HG03342 (cell line): Measurements from ENCODE around the gene GALNT9.

ENCODE experiments used
- ATAC-seq: cut with Tn5 transposase; IDR thresholded peaks from one replicate; pipeline ENCODE4 v1.9.1; 2021; ENCODE audit warnings: mild to moderate bottlenecking, moderate library complexity; ENCODE audit not compliant: unreplicated experiment

The GALNT9 gene

DNA sequence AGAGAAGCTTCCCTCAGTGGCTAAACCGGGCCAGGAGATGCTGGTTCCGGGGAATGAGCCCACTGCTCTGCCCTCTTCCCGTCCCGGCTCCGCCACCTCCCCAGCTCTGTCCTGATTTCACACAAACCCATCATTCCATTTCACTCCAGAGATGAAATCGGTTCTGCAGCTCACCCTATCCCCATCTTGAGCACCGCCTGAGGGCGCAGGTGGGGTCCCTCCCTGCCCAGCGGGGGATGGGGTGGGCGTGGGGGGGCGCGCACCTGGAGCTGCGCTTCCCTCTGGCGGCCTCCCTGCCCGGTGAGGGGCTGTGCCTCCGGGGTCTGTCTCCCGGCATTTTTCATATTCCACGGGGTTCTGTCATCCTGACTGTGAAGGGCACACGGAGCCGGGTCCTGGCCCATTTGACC, 140.5 kb downstream of the GALNT9 start:
- ATAC-seq: no peak

- no peak for ATAC-seq
These were observed 140.9 kb downstream of the GALNT9 start for GRCh38 chr12:132188451-132188901.

DNA sequence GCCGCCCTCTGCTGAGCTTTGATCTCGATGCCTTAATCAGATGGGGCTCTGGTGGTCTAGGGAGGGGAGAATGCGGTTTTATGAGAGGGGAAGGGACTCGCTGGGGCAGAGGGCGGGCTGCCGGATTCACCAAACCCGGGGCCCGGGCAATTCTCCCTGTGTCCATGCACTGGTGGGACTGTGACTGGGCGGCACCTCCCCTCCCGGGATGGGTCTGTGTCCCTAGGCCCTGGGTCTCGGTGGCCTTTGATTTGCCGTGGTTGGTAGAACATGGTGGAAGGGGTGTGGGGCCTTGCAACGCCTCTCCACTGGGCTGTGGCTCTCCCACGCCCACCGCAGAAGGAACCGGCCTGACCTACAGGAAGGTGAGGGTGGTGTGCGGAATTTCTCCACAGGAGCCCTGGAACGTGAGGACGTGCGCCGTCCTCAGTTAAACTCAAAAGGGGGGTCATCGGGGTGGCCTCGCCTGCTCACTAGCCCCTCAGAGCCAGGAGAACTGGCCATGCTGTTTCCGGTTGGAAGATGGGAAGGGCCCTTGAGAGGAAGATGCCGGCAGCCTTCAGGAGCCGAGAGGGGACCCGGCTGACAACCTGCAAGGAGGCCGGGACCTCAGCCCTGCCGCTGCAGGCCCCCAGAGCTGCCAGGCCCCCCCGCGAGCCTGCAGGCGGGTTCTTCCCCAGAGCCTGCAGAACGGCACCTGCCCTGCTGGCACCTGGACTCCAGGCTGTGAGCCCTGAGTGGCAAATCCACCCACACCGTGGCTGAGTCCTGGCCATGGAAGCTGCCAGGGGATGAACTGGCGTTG, 141.5 kb downstream of the GALNT9 start:
- ATAC-seq: no peak

DNA sequence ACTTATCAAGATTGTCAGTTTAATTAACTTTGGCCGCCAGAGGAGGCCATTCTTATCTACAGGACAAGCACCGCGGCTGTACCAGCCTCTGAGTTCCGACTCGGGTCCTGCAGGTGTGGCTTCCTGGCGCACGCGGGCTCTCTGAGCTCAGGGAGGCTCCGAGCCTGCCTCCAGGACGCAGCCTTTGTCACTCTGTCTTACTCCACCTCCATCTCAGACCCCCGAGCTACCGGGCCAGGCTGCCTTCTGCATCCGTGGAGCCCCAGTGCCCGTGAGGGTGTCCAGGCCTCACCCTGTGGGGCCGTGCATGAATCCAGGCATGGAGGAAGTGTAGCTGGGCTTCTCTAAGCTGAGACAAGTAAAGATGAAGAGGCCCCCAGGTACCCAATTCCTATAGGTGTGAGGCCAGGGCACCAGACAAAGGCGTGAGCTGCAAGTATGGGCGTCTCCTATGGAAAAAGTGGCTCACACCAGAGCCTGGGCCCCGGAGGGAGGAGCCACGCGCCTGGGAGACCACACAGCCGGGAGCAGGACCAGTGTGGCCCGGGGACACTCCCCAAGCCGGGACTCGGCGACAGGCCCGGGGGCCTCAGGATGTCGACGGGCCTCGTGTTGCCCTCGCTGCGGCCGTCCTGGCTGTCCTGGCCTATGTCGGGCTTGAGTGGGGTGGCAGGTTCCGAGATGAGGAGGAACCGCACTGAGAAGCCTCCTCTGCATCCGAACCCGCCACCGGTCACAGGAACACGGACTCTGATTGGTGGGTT, 142.3 kb downstream of the GALNT9 start:
- ATAC-seq: no peak

- no peak for ATAC-seq
These were observed 143.1 kb downstream of the GALNT9 start for GRCh38 chr12:132186208-132186856.

DNA sequence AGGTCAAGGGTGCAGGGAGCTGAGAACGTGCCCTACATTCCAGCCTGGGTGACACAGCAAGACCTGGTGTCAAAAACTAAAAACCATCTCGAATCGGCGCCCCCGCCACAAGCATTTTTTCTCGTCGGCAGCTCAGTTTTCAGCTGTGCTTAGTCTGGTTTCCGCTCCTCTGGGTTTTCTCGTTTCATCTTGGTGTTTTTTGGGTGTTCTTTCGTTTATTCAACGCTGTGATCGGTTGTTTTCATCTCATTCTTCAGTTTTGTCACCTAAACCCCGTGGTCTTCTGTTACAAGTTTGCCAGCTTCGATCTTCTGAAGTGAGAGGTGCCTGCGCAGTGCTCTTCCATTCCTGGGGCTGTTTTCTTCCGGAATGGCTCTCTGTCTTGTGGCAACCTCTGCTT, 143.7 kb downstream of the GALNT9 start:
- ATAC-seq: no peak

DNA sequence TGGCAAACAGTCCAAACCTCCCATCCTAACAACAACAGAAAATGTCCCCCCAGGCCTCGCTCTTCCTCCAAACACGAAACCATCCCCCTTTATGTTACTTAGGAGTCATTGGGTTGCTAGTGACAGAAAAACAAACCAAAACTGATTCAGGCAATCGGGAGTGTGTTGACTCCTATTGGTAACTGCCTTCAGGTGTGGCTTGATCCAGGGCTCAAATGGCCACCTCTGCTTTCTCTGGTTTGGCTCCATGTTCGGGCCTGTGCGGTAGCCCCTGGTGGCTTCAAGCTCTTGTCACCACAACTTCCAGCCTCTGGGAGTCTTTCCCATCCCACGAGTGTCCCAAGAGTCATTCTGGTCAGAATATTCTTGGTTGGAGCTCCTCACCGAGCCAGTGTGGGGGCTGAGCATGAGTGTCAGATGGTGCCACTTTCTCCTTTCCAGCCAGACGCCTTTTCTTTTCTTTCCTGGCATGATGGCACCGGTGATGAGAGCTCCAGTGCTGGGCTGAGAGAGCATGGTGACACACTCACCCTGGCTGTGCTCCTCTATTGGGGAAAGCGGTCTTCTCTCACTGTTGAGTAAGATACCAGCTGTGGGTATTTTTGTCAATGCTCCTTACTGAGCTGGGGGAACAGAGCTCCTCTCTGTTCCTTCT, 146.6 kb downstream of the GALNT9 start:
- ATAC-seq: no peak

GRCh38 chr12:132182206-132182710, 147.1 kb downstream of the GALNT9 start:
- ATAC-seq: no peak

GRCh38 chr12:132181570-132182200, 147.7 kb downstream of the GALNT9 start:
- ATAC-seq: no peak

- ATAC-seq: no peak
These were observed 148.5 kb downstream of the GALNT9 start for GRCh38 chr12:132180648-132181546.

- ATAC-seq: no peak
These were observed 149.7 kb downstream of the GALNT9 start for GRCh38 chr12:132179431-132180362.

DNA sequence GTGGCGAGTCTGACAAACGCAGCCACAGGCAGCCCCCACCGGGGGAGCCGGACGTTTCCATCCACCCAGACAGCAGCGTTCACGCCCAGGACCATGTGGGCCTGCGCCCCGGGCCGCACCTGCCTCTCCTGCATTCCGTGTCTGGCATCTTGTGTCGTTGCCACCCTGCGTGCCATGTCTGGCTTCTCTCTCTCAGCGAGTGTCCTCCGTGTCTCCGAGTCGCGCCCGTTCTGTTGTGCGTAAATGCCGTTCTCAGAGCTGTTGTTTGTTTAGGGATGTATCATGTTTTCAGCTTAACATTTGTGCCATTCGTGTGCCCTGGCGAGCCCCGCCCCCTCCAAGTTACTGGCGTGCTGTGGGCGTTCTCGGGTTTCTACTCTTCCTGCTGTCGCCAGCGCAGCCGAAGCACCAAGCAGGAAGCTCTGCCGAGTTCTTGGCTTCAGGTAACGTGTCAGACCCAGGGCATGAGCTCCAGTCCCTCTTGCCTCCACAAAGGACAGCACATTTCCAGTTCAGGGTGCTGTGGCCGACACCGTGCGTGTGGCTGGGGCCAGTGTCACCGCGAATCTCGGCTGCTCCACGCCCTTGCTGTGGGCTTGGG, 150.5 kb downstream of the GALNT9 start:
- no peak for ATAC-seq

- ATAC-seq: no peak
These were observed 151.1 kb downstream of the GALNT9 start for GRCh38 chr12:132178316-132178715.

DNA sequence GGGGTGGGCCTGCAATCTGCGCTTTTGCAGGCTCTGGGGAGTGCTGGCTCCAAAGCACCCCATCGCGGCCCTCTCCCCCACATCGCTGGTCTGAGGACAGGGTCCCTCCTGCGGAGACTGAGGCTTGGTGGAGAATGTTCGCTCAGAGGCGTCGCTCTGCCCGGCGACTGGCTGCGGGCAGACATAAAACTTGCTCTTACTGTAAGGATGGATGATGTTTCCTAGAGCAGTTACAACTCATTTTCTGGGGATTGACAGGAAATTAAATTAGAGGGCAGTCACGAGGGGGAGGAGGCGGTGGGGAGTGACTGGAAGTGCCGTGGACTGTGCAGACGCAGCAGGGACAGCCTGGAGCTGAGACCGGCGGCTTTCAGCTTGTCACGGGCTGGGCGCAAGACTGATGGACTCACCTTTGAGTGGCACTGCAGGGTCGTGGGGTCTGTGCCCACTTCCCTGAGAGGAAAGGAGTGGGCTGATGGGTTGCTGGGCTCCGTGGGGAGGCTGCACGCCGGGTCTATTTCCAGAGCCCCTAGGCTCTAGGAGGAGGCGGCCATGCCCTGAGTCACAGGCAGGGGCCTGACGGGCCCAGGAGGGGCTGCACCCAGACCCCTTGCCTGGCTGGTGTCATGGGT, 152.4 kb downstream of the GALNT9 start:
- no peak for ATAC-seq

GRCh38 chr12:132176385-132176919, 152.9 kb downstream of the GALNT9 start:
- ATAC-seq: no peak

- no peak for ATAC-seq
These were observed 153.6 kb downstream of the GALNT9 start for GRCh38 chr12:132175496-132176384.
